ENCODE measurements around the gene DNAH17. TPM values are rescaled to one million over a fixed set of nuclear protein-coding genes. Genes with fewer than 3 reads are reported as not detected.

Gene DNAH17
- total RNA-seq, 4 donors from 2014 or later: 0.89 to 15.4 (median 3.8) TPM

GRCh38 chr17:78601577-78602190 is 24.5 kb upstream of the DNAH17 start:
- intact Hi-C loops (cut with DNase I; ENCODE audit: low total_unique reads): no loop called here
- TF ChIP-seq POLR2A (IDR thresholded peaks at IDR 0.05): no peak
- TF ChIP-seq CTCF (IDR thresholded peaks at IDR 0.05): peak in 1 of 3 donors; percentile 63
- WGBS, 2 donors: 79 to 100% methylated on average over 6 to 9 of the region's 9 CpGs
- no peak for DNase-seq (ENCODE audit: low spot score in 2 of 2)
- H3K4me3 ChIP-seq (ENCODE audit: low read depth, poor library complexity, severe bottlenecking): no peak overlapping the region

DNA sequence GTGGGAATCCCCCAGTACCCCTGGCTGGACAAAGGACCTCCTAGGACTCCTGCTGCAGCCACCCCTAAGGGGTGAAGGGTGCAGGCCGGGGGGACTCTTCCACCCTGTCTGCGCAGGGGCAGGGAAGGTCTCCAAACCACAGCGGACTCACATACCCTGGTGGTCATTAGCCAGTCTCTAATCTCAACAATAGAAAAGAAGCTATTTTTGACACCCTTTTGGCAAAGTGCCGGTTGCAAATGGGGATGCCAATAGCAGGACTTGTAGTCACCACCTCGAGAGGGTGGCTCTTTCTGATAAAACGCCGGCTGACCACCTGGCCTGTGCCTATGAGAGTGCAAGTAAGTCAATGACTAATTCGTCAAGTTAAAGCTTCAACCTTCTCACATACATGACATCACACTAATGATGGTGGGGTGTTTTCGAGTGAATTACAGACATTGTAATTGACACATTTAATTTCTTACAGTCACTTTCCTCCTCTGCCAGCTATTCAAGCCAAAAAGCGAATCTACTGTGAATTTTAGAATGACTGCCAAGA is 23.1 kb upstream of the DNAH17 start:
- WGBS, 2 donors: 30 to 45% methylated on average over 10 of the region's 10 CpGs
- no peak overlapping the region for H3K4me3 ChIP-seq (ENCODE audit: low read depth, poor library complexity, severe bottlenecking)
- no peak for DNase-seq (ENCODE audit: low spot score in 2 of 2)
- intact Hi-C loops (cut with DNase I; ENCODE audit: low total_unique reads): no loop called here
- TF ChIP-seq POLR2A (IDR thresholded peaks at IDR 0.05) (no peak), CTCF (IDR thresholded peaks at IDR 0.05) (no peak)

DNA sequence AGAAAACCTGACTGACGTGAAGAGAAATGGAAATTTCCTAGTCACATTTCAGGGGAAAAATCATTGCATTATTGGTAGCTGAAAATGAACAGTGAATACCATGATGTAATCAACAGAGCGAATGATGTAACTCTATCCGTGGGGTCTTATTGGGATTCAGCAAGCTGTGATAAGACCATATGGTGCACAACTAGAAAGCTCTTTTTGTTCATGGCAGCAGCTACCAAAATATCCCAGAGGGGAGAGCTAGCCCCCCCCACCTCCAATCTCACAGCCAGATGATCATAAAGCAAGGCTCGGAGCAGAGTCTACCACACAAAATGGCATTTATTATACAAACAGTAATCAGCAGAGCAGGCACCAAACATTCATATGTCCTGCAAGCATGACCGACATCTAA is 22.2 kb upstream of the DNAH17 start:
- H3K4me3 ChIP-seq (ENCODE audit: low read depth, poor library complexity, severe bottlenecking): no peak overlapping the region
- intact Hi-C loops (cut with DNase I; ENCODE audit: low total_unique reads): no loop called here
- TF ChIP-seq CTCF (IDR thresholded peaks at IDR 0.05) (no peak), POLR2A (IDR thresholded peaks at IDR 0.05) (no peak)
- 74 to 90% methylated on average over 5 of the region's 5 CpGs for WGBS, 2 donors
- no peak for DNase-seq (ENCODE audit: low spot score in 2 of 2)

DNA sequence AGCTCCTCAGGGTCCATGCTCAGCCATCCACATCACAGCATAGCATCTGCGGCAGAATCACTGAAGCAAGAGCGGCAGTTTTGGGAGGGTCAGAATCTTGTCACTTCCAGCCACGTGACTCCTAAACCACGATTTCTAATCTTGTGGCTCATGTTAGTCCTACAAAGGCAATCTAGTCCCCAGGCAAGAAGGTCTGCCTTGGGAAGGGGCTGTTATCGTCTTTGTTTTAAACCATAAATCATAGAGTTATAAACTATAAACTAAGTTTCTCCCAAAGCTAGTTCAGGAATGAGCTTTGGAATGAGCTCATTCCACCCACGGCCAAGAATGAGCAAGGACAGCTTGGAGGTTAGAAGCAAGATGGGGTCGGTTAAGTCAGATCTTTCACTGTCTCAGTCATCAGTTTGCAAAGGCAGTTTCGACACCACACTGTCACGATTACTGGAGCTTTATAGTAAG is 20.8 kb upstream of the DNAH17 start:
- DNase-seq (ENCODE audit: low spot score in 2 of 2): no peak
- 57 to 63% methylated on average over 9 of the region's 9 CpGs for WGBS, 2 donors
- TF ChIP-seq POLR2A (IDR thresholded peaks at IDR 0.05) (no peak), CTCF (IDR thresholded peaks at IDR 0.05) (no peak)
- intact Hi-C loops (cut with DNase I; ENCODE audit: low total_unique reads): no loop called here
- H3K4me3 ChIP-seq (ENCODE audit: low read depth, poor library complexity, severe bottlenecking): no peak overlapping the region

GRCh38 chr17:78596871-78597764 is 19.9 kb upstream of the DNAH17 start:
- 90 to 94% methylated on average over 12 of the region's 12 CpGs for WGBS, 2 donors
- H3K4me3 ChIP-seq (ENCODE audit: low read depth, poor library complexity, severe bottlenecking): no peak overlapping the region
- no peak for DNase-seq (ENCODE audit: low spot score in 2 of 2)
- intact Hi-C loops (cut with DNase I; ENCODE audit: low total_unique reads): no loop called here
- TF ChIP-seq POLR2A (IDR thresholded peaks at IDR 0.05) (no peak), CTCF (IDR thresholded peaks at IDR 0.05) (no peak)

Measured in lower leg skin (tissue), 4 donors.